Right lobe of liver (tissue), 6 donors: ENCODE measurements around the gene SRRM1. TPM values are rescaled to one million over a fixed set of nuclear protein-coding genes. Genes with fewer than 3 reads are reported as not detected.
"Not testable (repeated sequence)": the region's sequence is repeated elsewhere in the genome, so short reads cannot be mapped to it uniquely, and the experiment has no call there.

ENCODE experiments used
- ATAC-seq, 4 donors: fragments of 200-7000 bp; cut with Tn5 transposase; one replicate each; pipeline ENCODE4 v1.9.1; 2020; ENCODE audit warnings: mild to moderate bottlenecking in 4 of 4, moderate library complexity in 4 of 4
- DNase-seq, 3 donors: peaks; one replicate each; pipeline ENCODE4 v3.0.0-alpha.2; 2020
- H3K27ac ChIP-seq, 3 donors: fragments of 200-600 bp; one replicate each; pipeline ENCODE4 v1.8.0; 2022
- H3K27me3 ChIP-seq, 2 donors: fragments of 200-600 bp; one replicate each; pipeline ENCODE4 v1.8.0; 2022
- H3K36me3 ChIP-seq, 4 donors: fragments of 200-600 bp; sonication (generic) in 1 of 4; one replicate each; pipeline versions ENCODE4 v1.5.1 to v1.8.0; 2017 to 2022; ENCODE audit warnings: control low read depth in 1 of 4
- H3K4me1 ChIP-seq, 4 donors: fragments of 200-600 bp; sonication (generic) in 1 of 4; one replicate each; pipeline versions ENCODE4 v1.5.1 to v1.8.0; 2017 to 2022; ENCODE audit warnings: control low read depth in 1 of 4
- H3K4me3 ChIP-seq, 3 donors: fragments of 200-600 bp; one replicate each; pipeline ENCODE4 v1.8.0; 2022
- H3K9me3 ChIP-seq, 4 donors: fragments of 200-600 bp; sonication (generic) in 1 of 4; one replicate each; pipeline versions ENCODE4 v1.5.1 to v1.8.0; 2017 to 2022; ENCODE audit warnings: control low read depth in 1 of 4
- POLR2A ChIP-seq: fragments of 450-650 bp; IDR thresholded peaks from one replicate; pipeline ENCODE4 v1.6.1; 2017; ENCODE audit warnings: antibody characterized with exemption, mild to moderate bottlenecking
- WGBS: methylation state at CpG from one replicate; pipeline ENCODE4 v1.1.6; 2018; ENCODE audit warnings: low coverage, low lambda C conversion rate; ENCODE audit not compliant: insufficient coverage; ENCODE audit errors: missing lambda C conversion rate; 5-methylcytosine and 5-hydroxymethylcytosine counted together
- intact Hi-C, 2 donors: fragments of 100-400 bp; cut with DNase I; formaldehyde crosslinking; loops; one replicate each; pipeline versions ENCODE4 v1.11.2 to v1.14.1; 2022
- total RNA-seq, 6 experiments: library from RNA; depleted of rRNA in 2 of 6; stranded (reverse); fragments of >200 nt in 2 of 6; fragmentation: NEBNext Ultra II Directional in 3 of 6; extraction: Animal tissue kit (Norgen Biotek cat#: 25700) in 3 of 6; gene quantifications; one replicate each; pipeline versions ENCODE4 v1.1.0 to v1.2.4, GENCODE V29; 2016 to 2023
- TF ChIP-seq, protein P1 (sequence below), 4 donors: fragments of 200-600 bp in 3 of 4; fragments of 450-650 bp in 1 of 4; IDR thresholded peaks; one replicate each; pipeline versions ENCODE4 v1.5.1 to v1.8.0; 2016 to 2022; ENCODE audit warnings: antibody characterized with exemption in 4 of 4, mild to moderate bottlenecking in 2 of 4
- donor health status: DM: no; HTN: yes; CAD: no.
- donor health status: DM: no; HTN: no; CAD: no.
- donor health status: DM: no; HTN: no; CAD: no.
- donor health status: DM: no; HTN: yes; CAD: no.
- donor health status: DM: no; HTN: yes; CAD: no.

The SRRM1 gene
- total RNA-seq, 6 experiments from 2014 or later = 41.1 to 52.0 (median 44.9) TPM

DNA sequence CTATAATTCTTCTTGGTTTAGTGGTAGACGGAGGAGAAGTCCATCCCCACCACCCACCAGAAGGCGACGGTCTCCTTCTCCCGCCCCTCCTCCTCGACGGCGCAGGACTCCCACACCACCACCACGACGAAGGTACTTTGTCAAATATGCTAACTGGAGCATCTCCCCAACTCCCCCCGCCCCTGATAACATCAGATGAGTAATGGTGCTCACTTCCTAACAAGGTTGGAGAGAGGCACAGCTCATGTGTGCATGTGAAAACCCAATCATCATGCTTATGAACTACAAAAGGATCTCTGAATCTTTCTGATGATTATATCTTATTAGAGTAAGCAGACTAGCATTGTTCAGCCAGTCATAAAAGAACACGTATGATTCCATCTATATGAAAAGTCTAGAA lies 23.7 kb downstream of the SRRM1 start:
- Histone ChIP-seq H3K4me3 (no peak overlapping the region), H3K27ac (no peak overlapping the region), H3K36me3 (peaks cover 17 to 95% (median 74%) of the 10 kb centered on the region in 4 donors), H3K4me1 (peaks cover 0 to 1% (median 0%) of the 10 kb centered on the region in 4 donors), H3K27me3 (no peaks in the 10 kb centered on the region), H3K9me3 (no peaks in the 10 kb centered on the region)
- 80% methylated on average over 10 of the region's 11 CpGs for WGBS
- intact Hi-C loops = no loop called here
- ATAC-seq (no peak), DNase-seq (no peak)
- no peak for TF ChIP-seq POLR2A
- TF ChIP-seq, protein P1, sequence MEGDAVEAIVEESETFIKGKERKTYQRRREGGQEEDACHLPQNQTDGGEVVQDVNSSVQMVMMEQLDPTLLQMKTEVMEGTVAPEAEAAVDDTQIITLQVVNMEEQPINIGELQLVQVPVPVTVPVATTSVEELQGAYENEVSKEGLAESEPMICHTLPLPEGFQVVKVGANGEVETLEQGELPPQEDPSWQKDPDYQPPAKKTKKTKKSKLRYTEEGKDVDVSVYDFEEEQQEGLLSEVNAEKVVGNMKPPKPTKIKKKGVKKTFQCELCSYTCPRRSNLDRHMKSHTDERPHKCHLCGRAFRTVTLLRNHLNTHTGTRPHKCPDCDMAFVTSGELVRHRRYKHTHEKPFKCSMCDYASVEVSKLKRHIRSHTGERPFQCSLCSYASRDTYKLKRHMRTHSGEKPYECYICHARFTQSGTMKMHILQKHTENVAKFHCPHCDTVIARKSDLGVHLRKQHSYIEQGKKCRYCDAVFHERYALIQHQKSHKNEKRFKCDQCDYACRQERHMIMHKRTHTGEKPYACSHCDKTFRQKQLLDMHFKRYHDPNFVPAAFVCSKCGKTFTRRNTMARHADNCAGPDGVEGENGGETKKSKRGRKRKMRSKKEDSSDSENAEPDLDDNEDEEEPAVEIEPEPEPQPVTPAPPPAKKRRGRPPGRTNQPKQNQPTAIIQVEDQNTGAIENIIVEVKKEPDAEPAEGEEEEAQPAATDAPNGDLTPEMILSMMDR (IDR thresholded peaks at IDR 0.05) = no peak

DNA sequence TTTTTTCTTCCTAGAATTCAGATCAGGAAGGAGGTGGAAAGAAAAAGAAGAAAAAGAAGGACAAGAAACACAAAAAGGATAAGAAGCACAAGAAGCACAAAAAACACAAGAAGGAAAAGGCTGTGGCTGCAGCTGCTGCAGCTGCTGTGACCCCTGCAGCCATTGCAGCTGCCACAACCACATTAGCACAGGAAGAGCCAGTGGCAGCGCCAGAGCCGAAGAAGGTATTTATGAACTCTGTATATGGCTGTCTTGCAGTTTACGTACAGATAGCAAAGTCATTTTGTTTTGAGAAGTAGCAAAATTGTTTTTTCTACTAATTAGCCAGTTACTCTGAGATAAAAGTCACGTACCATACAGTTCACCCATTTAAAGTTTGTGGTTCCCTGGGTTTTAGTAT lies 28.3 kb downstream of the SRRM1 start:
- intact Hi-C loops, H3K9me3 ChIP-seq, ATAC-seq, DNase-seq, H3K27me3 ChIP-seq, H3K27ac ChIP-seq, H3K4me3 ChIP-seq, H3K4me1 ChIP-seq: not testable (repeated sequence)
- 77% methylated on average over 4 of the region's 4 CpGs for WGBS
- peaks cover 19 to 80% (median 62%) of the 10 kb centered on the region in 4 donors for H3K36me3 ChIP-seq

DNA sequence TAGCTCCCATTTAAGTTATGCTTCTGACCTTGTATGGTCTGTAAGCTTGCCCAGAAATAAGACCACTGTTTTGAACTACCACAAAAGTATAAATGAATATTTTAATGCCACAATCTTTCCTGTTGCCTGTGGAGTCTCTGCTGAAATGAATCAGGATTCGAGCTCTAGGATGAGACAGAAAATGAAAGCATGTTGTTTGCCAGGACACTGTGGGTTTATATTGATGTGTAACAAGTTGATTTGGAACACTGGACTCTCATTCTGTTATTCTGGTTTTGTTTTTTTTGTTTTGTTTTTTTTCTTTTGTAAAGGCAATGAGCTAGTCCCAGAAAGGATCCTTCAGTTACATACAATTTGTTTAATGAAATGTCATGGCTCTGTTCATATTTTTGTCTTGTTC lies 29.6 kb downstream of the SRRM1 start:
- peak overlapping the region in 2 of 3 donors; percentile 41 to 42 for H3K27ac ChIP-seq
- H3K4me3 ChIP-seq, H3K27me3 ChIP-seq, DNase-seq, intact Hi-C loops, H3K9me3 ChIP-seq, H3K4me1 ChIP-seq: not testable (repeated sequence)
- 7% methylated on average over 1 of the region's 1 CpG for WGBS
- ATAC-seq = peak; percentile 32 to 84 (median 74)
- H3K36me3 ChIP-seq = peaks cover 12 to 69% (median 52%) of the 10 kb centered on the region in 4 donors

DNA sequence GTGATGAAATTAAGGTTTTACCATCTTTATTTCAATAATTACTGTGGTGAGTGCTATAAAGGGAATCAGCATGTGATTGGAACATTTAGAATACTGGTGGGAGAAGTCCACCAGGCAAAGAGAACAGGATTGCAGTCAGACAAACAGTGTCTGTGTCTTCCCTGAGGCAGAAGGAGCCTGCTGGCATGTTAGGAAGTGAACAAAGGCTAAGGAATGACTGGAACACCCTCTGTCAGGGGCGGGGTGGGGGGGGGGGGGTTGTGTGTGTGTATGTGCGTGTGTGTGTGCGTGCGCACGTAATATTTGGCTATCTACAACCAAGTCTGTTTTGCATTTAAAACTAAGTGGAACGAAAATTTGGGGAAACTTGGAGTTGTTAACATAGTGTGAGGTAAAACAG lies 30.2 kb downstream of the SRRM1 start:
- intact Hi-C loops = no loop called here
- WGBS = 93% methylated on average over 5 of the region's 6 CpGs
- no peak for ATAC-seq
- no peak for DNase-seq
- no peak overlapping the region for H3K4me3 ChIP-seq
- peaks cover 12 to 64% (median 45%) of the 10 kb centered on the region in 4 donors for H3K36me3 ChIP-seq
- no peaks in the 10 kb centered on the region for H3K9me3 ChIP-seq
- H3K4me1 ChIP-seq = peaks cover 0 to 8% (median 0%) of the 10 kb centered on the region in 4 donors
- TF ChIP-seq, protein P1 (IDR thresholded peaks at IDR 0.05) = no peak
- no peak for TF ChIP-seq POLR2A
- peak overlapping the region in 1 of 3 donors; percentile 41 for H3K27ac ChIP-seq
- no peaks in the 10 kb centered on the region for H3K27me3 ChIP-seq

DNA sequence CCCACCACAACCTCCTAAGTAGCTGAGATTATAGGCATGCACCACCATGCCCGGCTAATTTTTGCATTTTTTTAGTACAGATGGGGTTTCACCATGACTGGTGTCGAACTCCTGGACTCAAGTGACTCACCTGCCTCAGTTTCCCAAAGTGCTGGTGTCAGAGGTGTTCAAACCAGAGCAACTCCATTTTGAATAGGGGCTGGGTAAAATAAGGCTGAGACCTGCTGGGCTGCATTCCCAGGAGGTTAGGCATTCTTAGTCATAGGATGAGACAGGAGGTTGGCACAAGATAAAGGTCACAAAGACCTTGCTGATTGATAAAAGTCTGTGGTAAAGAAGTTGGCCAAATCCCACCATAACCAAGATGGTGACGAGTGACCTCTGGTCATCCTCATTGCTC lies 35.3 kb downstream of the SRRM1 start:
- H3K4me1 ChIP-seq, intact Hi-C loops, ATAC-seq, H3K9me3 ChIP-seq, DNase-seq, H3K4me3 ChIP-seq, H3K27ac ChIP-seq, H3K27me3 ChIP-seq: not testable (repeated sequence)
- WGBS = 100% methylated on average over 3 of the region's 3 CpGs
- H3K36me3 ChIP-seq = peaks cover 6 to 19% (median 12%) of the 10 kb centered on the region in 4 donors

DNA sequence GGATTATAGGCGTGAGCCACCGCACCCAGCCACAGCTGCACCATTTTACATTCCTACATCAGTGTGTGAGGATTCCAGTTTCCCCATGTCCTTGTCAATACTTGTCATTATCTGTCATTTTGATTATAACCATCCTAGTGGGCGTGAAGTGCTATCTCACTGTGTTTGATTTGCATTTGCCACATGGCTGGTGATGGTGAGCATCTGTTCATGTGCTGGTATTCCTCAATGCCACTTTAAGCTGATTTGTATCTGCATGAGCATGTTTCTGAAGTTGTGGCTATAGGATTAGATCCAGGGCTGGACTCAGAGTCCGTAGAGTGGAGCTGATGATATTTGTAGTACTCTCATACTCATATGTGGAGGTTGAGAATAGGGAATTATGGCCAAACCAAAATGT lies 36.6 kb downstream of the SRRM1 start:
- no peak overlapping the region for H3K27ac ChIP-seq

More for the DNA sequence above, 36.6 kb downstream of the SRRM1 start:
- H3K4me1 ChIP-seq = no peaks in the 10 kb centered on the region
- 90% methylated on average over 3 of the region's 4 CpGs for WGBS
- TF ChIP-seq, protein P1 (IDR thresholded peaks at IDR 0.05) = no peak
- no peak for TF ChIP-seq POLR2A
- H3K4me3 ChIP-seq = no peak overlapping the region
- DNase-seq = no peak
- no peak for ATAC-seq
- H3K9me3 ChIP-seq = no peaks in the 10 kb centered on the region
- peaks cover 1 to 6% (median 3%) of the 10 kb centered on the region in 4 donors for H3K36me3 ChIP-seq
- intact Hi-C loops = no loop called here
- H3K27me3 ChIP-seq = no peaks in the 10 kb centered on the region
